Measurements from ENCODE around the gene ETV7.
A peak's percentile ranks its signal among the peaks of the same experiment; 100 is the strongest.
"Not testable (repeated sequence)": the region's sequence is repeated elsewhere in the genome, so short reads cannot be mapped to it uniquely, and the experiment has no call there.

Gene ETV7

GRCh38 chr6:36362551-36363370 lies 24.7 kb downstream of the ETV7 start:
- no peak for DNase-seq

DNA sequence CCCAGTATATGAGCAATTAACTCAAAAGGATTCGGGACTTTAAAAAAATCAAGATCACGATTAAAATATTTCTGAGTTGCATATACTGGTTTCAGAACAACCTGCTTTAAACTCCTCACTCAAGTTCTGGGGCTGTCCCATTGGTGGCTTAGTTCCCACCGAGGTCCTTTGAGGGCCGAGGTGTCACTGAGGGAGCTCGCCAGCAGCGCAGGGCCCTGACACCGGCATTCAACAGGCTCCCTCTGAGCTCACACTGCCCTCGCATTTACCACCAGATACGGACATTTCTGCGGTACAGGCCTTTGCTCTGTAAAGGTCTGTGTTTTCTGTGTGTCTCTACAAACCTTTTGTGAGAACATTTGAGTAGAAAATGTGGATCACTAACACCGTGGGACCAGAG lies 26.4 kb downstream of the ETV7 start:
- no peak for DNase-seq

DNA sequence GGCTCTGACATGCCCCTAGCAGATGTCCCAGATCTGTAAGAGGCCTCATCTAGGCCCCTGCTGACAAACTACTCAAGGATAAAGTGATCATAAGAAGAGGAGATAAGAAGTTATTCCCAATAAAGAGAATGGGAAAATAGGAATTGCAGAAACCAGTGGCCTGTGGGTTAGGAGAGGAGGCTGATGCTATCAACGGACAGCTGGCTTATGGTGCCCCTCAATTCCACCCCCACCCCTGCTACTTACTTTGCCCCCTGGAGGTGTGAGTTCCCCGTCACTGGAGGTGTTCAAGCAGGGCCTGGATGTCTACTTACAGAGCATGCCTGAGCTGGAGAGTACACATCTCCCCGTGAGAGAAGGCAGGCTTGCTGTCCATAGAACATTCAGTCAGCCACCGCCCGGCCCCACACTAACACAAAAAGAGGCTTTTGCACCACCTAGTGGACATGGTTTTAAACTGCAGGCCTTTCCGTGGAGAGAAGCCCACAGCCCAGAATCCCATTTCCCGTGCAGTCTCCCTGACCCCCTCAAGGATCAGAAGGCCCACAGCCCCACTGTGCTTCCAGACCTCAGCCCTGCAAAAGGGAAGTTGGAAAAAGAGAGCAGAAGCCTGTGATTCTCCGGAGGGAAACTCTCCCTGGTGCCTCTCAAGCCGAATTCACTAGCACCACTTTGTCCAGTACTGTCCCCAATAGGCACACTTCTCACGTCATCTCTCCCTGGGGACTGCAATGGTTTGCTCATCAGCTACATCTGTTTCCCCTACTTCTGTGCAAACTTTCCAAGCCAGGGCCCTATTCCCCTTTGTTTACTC lies 27.0 kb downstream of the ETV7 start:
- peak; percentile 51 for DNase-seq

DNA sequence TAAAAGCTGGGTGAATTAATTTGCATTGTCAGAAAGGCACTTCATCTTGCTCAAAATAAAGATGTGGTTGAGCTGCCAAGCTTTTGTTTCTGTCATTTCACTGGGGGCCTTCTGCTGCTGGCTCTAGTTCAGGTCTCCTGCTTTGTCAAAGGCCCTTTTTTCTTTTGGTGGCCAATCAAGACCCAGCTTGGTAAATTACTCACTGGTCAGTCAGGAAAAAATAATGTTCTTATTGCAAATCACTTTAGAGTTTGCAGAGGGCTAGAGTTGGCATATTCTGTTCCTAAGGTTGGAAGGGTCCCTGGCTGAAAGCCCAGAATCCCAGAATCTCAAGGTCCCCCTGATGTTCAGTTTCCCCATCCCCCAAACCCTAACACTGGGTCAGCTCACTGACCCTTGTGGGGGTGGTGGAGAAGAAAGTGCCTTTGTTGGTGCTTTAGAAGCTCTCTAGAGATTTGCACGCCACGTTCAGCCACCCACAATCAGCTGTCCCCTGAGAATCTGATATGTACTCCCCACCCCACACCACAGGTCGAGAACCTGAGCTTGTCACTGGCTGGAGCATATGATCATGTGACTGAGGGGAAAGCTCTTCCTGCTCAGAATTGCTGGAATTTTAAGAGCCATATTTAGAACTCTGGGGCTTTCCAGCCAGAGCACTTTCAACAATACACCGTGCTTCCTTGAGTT lies 29.1 kb downstream of the ETV7 start:
- DNase-seq = no peak

- DNase-seq = no peak
These were observed 29.6 kb downstream of the ETV7 start for GRCh38 chr6:36357872-36358225.

- DNase-seq = no peak
These were observed 31.6 kb downstream of the ETV7 start for GRCh38 chr6:36355819-36356218.

DNA sequence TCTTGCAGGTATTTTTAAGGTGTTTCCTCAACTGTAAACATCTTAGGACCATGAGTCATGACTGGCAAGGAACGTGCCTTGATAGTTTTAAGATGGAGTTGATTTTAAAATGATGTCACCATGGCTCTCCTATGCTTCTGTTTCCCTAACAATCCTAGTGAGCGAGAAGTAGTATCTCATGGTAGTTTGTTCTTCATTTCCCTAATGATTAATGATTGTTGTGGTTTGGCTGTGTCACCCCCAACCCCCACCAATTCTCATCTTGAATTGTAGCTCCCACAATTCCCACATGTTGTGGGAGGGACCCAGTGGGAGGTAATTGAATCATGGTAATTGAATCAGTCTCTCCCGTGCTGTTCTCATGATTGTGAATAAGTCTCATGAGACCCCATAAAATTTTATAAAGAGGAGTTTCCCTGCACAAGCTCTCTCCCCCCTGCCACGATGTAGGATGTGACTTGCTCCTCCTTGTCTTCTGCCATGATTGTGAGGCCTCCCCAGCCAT lies 34.0 kb downstream of the ETV7 start:
- DNase-seq = no peak

DNA sequence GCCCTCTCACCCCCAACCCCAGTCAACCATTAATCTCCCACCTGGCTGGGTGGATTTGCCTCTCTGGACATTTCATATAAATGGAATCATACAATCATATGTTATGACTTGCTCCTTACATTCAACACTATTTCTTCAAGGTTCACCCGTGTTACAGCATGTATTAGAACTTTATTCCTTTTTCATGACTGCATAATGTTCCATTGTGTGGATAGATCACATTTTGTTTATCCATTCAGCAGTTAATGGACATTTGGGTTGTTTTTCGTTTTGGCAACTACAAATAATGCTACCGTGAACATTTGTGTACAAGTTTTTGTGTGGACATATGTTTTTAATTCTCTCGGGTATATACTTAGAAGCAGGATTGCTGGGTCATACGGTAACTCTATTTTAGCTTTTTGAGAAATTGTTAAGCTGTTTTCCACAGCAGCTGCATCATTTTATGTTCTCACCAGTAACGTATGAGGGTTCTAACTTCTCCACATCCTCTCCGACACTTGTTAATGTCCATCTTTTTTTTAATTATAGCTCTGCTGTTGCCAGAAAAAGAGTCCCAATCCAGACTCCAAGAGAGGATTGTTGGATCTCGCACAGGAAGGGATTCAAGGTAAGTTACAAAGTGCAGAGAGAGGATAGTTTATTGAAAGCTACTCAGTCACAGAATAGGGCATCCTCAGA lies 34.9 kb downstream of the ETV7 start:
- DNase-seq = no peak

- no peak for DNase-seq
These were observed 36.5 kb downstream of the ETV7 start for GRCh38 chr6:36350681-36351571.

- no peak for DNase-seq
These were observed 37.4 kb downstream of the ETV7 start for GRCh38 chr6:36350082-36350481.

DNA sequence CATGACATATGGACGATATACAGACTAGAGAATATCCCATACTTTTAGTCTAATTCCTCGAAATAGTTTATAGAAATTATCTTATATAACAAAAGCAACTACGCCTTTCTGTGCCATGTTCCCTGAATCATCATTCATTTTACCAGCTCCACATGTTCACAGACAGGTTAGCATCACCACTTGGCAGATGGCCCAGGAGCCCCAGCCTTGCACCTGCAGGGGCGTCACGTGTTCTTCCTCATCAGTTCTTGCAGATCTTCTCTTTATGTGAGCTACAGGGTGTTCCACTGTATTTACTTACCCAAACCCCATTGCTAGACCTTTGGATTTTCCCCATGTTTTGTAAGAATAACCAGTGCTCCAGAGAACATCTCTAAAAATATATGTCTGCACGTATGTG lies 38.2 kb downstream of the ETV7 start:
- peak; percentile 50 for DNase-seq

DNA sequence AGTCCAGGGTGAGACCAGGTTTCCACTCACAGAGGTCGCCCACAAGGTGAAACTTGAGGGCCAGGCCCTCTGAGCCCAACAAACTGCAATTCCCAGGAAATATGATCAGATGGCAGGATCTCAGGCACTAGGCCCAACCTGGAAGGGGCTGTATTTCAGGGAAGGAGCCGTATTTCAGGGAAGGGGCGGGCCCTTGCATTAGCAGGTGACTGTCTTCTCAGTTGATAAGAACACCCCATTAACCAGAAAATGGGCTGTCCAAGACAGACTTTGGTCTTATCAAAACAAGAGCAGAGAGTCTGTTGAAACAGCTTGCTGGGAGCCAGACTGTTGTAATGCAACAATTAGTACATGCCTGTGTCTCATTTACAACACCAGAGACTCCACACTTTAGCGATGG lies 39.8 kb downstream of the ETV7 start:
- no peak for DNase-seq

- DNase-seq = no peak
These were observed 40.8 kb downstream of the ETV7 start for GRCh38 chr6:36346486-36347273.

GRCh38 chr6:36345681-36346466 lies 41.6 kb downstream of the ETV7 start:
- DNase-seq = no peak

GRCh38 chr6:36343109-36343680 lies 44.3 kb downstream of the ETV7 start:
- DNase-seq = no peak

- no peak for DNase-seq
These were observed 46.6 kb downstream of the ETV7 start for GRCh38 chr6:36340618-36341454.

DNA sequence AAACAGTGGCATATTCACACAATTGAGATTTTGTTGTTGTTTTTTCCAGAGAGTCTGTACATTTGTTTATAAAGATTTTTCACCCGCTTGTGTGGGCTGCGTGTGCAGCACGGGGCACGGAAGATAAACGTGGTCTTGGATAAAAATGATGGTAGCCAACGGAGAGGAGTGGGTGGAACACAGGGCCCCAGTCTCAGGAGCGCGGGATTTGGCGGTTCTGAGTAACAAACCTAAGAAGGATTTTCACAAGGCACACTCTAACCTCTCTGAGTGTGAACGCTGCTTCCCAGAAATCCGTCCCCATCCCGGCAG lies 47.2 kb downstream of the ETV7 start:
- no peak for DNase-seq

- DNase-seq = no peak
These were observed 48.3 kb downstream of the ETV7 start for GRCh38 chr6:36339146-36339545.

DNA sequence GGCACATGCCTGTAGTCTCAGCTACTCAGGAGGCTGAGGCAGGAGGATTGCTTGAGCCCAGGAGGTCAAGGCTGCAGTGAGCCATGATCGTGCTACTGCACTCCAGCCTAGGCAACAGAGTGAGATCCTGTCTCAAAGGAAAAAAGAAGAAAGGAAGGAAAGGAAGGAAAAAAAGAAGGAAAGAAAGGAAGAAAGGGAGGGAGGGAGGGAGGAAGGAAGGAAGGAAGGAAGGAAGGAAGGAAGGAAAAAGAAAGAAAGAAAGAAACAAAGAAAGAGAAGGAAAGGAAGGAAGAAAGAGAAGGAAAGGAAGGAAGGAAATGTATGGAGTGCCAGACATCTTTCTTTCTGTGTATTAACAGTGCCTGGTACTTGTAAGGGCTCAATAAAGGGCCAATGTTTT lies 49.2 kb downstream of the ETV7 start:
- not testable (repeated sequence) for DNase-seq
